ENCODE results near the gene NUTM1. TPM values are rescaled to one million over a fixed set of nuclear protein-coding genes. Genes with fewer than 3 reads are reported as not detected.
"Not testable (repeated sequence)": the region's sequence is repeated elsewhere in the genome, so short reads cannot be mapped to it uniquely, and the experiment has no call there.

The NUTM1 gene
- total and polyA plus RNA-seq, 2 donors from 2014 or later = not detected

DNA sequence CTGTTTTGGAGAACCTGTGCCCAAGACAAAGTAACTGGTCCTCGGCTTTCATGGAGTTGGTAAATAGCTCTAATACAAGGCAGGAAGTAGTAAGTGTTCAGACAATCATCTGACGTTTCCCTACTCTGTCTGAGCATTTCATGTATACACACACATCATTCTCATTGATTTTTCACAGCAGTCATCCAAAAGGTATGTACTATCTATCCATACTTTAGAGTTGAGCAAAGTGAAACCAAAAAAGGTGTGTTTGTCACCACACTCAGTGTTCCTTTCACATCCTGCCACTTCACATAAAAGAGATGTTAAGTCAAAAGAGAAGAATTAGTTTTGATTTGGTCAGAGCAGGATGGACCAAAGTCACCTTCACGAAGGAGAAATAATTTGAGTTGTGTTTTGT is 60.8 kb downstream of the NUTM1 start:
- H3K9ac ChIP-seq (ENCODE audit: low read length in 3 of 3); FAIRE-seq; DNase-seq; H3K4me3 ChIP-seq (ENCODE audit: low read length in 3 of 3); intact Hi-C loops (cut with DNase I); H3K27me3 ChIP-seq (ENCODE audit: control insufficient read depth, insufficient read depth, low read length); H3K36me3 ChIP-seq (ENCODE audit: control insufficient read depth in 2 of 3, insufficient read depth in 3 of 3, low read length in 3 of 3); H3K4me1 ChIP-seq (ENCODE audit: control insufficient read depth in 2 of 3, insufficient read depth in 2 of 3, low read depth in 1 of 3, low read length in 3 of 3); H3K9me3 ChIP-seq (ENCODE audit: control insufficient read depth in 2 of 3, insufficient read depth in 1 of 3, low read length in 3 of 3); H3K27ac ChIP-seq (ENCODE audit: low read depth in 2 of 2, low read length in 2 of 2): not testable (repeated sequence)

Small RNA genes lying within 50 kb of the gene (microRNA-seq; reads per million reads assigned to microRNA genes)
- gene MIR1233-1 = not detected

Other genes starting within 250 kb of the NUTM1 start
- 73.1 TPM for gene EMC7, start 241.5 kb upstream of the NUTM1 start, total RNA-seq
- gene EMC7, start 241.5 kb upstream of the NUTM1 start, polyA plus RNA-seq (ENCODE audit: insufficient read depth, low read depth, low replicate concordance) = 125 TPM
- 1.8 TPM for gene PGBD4, start 241.2 kb upstream of the NUTM1 start, total RNA-seq
- 0.90 TPM for gene PGBD4, start 241.2 kb upstream of the NUTM1 start, polyA plus RNA-seq (ENCODE audit: insufficient read depth, low read depth, low replicate concordance)
- gene KATNBL1, start 133.2 kb upstream of the NUTM1 start, total RNA-seq = 32.2 TPM
- 15.6 TPM for gene KATNBL1, start 133.2 kb upstream of the NUTM1 start, polyA plus RNA-seq (ENCODE audit: insufficient read depth, low read depth, low replicate concordance)
- 88.9 TPM for gene EMC4, start 118.3 kb upstream of the NUTM1 start, total RNA-seq
- 129 TPM for gene EMC4, start 118.3 kb upstream of the NUTM1 start, polyA plus RNA-seq (ENCODE audit: insufficient read depth, low read depth, low replicate concordance)
- 22.6 TPM for gene SLC12A6, start 5.5 kb upstream of the NUTM1 start, total RNA-seq
- 6.7 TPM for gene SLC12A6, start 5.5 kb upstream of the NUTM1 start, polyA plus RNA-seq (ENCODE audit: insufficient read depth, low read depth, low replicate concordance)
- 92.9 TPM for gene NOP10, start 179 bp upstream of the NUTM1 start, total RNA-seq
- 383 TPM for gene NOP10, start 179 bp upstream of the NUTM1 start, polyA plus RNA-seq (ENCODE audit: insufficient read depth, low read depth, low replicate concordance)
- 37.5 TPM for gene LPCAT4, start 23.9 kb downstream of the NUTM1 start, total RNA-seq
- 22.5 TPM for gene LPCAT4, start 23.9 kb downstream of the NUTM1 start, polyA plus RNA-seq (ENCODE audit: insufficient read depth, low read depth, low replicate concordance)
- gene GOLGA8A, start 94.5 kb downstream of the NUTM1 start, total RNA-seq = 36.1 TPM
- 18.8 TPM for gene GOLGA8A, start 94.5 kb downstream of the NUTM1 start, polyA plus RNA-seq (ENCODE audit: insufficient read depth, low read depth, low replicate concordance)
- gene GOLGA8B, start 240.3 kb downstream of the NUTM1 start, total RNA-seq = 125 TPM
- gene GOLGA8B, start 240.3 kb downstream of the NUTM1 start, polyA plus RNA-seq (ENCODE audit: insufficient read depth, low read depth, low replicate concordance) = 21.4 TPM